Caco-2 (cell line): ENCODE data around the gene GHR. TPM values are rescaled to one million over a fixed set of nuclear protein-coding genes. Genes with fewer than 3 reads are reported as not detected.

Experiments
- BruUV-seq: library from RNA; stranded (reverse); fragments of 400-500 nt; replicated peaks from 2 replicates; lab custom pipeline; 2021; lab: Mats Ljungman, UMichigan
- CTCF ChIA-PET: fragments of 300-600 bp; sonication (Branson Sonifier 250); formaldehyde crosslinking; loops from one replicate; lab custom pipeline; 2022; ENCODE audit warnings: antibody characterized with exemption; lab: Charles Lee
- POLR2A ChIA-PET: fragments of 300-600 bp; sonication (Branson Sonifier 250); formaldehyde crosslinking; loops from one replicate; lab custom pipeline; 2022; ENCODE audit warnings: antibody characterized with exemption; lab: Charles Lee
- DNase-seq, 2 experiments: peaks; one replicate each; pipeline versions ENCODE4 v3.0.0 to v3.0.0-alpha.2; 2020 to 2022
- H3K27me3 ChIP-seq: replicated peaks from 2 replicates; pipeline ENCODE4 v1.6.0; 2011; ENCODE audit warnings: low read length; ENCODE audit not compliant: control insufficient read depth, insufficient read depth
- H3K36me3 ChIP-seq: 2 replicates; pipeline ENCODE4 v1.5.1; 2011; ENCODE audit warnings: low read length; ENCODE audit not compliant: control insufficient read depth, insufficient read depth
- H3K4me1 ChIP-seq: fragments of 250-450 bp; sonication (Bioruptor Pico); 2 replicates; pipeline ENCODE4 v1.5.1; 2020; ENCODE audit warnings: mild to moderate bottlenecking
- H3K4me3 ChIP-seq: 2 replicates; pipeline ENCODE4 v1.5.1; 2011; ENCODE audit warnings: low read depth, mild to moderate bottlenecking, control low read depth, low read length
- H3K9me3 ChIP-seq: fragments of 250-450 bp; sonication (Bioruptor Pico); 2 replicates; pipeline ENCODE4 v1.5.1; 2020; ENCODE audit warnings: mild to moderate bottlenecking, moderate library complexity
- H3K27ac Mint-ChIP-seq: one replicate; pipeline ENCODE4 v1.8.0; 2022; ENCODE audit warnings: mixed read lengths; ENCODE audit not compliant: unreplicated experiment
- H3K27me3 Mint-ChIP-seq: one replicate; pipeline ENCODE4 v1.8.0; 2022; ENCODE audit warnings: mixed read lengths; ENCODE audit not compliant: insufficient read depth, unreplicated experiment
- H3K36me3 Mint-ChIP-seq: one replicate; pipeline ENCODE4 v1.8.0; 2022; ENCODE audit warnings: mild to moderate bottlenecking, mixed read lengths; ENCODE audit not compliant: insufficient read depth, unreplicated experiment
- H3K4me1 Mint-ChIP-seq: one replicate; pipeline ENCODE4 v1.8.0; 2022; ENCODE audit warnings: low read depth, mixed read lengths; ENCODE audit not compliant: unreplicated experiment
- H3K4me3 Mint-ChIP-seq: one replicate; pipeline ENCODE4 v1.8.0; 2022; ENCODE audit warnings: mild to moderate bottlenecking, moderate library complexity, mixed read lengths; ENCODE audit not compliant: unreplicated experiment
- H3K9me3 Mint-ChIP-seq: one replicate; pipeline ENCODE4 v1.8.0; 2022; ENCODE audit warnings: mixed read lengths; ENCODE audit not compliant: unreplicated experiment
- CTCF ChIP-seq, 2 experiments: fragments of 200-600 bp in 1 of 2; IDR thresholded peaks; 1 replicate in 1 of 2; 2 replicates in 1 of 2; pipeline versions ENCODE4 v1.5.1 to v1.8.0; 2011 to 2022; ENCODE audit warnings: antibody characterized with exemption in 1 of 2, control low read depth in 1 of 2, inconsistent platforms in 1 of 2, low read depth in 1 of 2, low read length in 1 of 2, mild to moderate bottlenecking in 1 of 2, moderate library complexity in 1 of 2; ENCODE audit not compliant: insufficient read depth in 1 of 2, severe bottlenecking in 1 of 2, unreplicated experiment in 1 of 2
- intact Hi-C: fragments of 100-400 bp; cut with micrococcal nuclease; formaldehyde crosslinking; loops from one replicate; pipeline ENCODE4 v1.10.0; 2022; ENCODE audit not compliant: unreplicated experiment
- total RNA-seq: library from RNA; stranded (reverse); gene quantifications from 2 replicates; pipeline ENCODE4 v1.2.3, GENCODE V29; 2022

The GHR gene
- total RNA-seq, 1 experiment from 2014 or later = 0.54 TPM

GRCh38 chr5:42404366-42404765, 18.9 kb upstream of the GHR start:
- intact Hi-C loops = no loop called here
- no peak for DNase-seq
- ChIA-PET POLR2A (no interaction called here), CTCF (no interaction called here)
- Histone ChIP-seq H3K36me3 (no peaks in the 10 kb centered on the region), H3K4me1 (no peaks in the 10 kb centered on the region), H3K9me3 (no peaks in the 10 kb centered on the region), H3K27me3 (no peaks in the 10 kb centered on the region), H3K4me3 (no peak overlapping the region)
- TF ChIP-seq CTCF (IDR thresholded peaks at IDR 0.05; ENCODE audit: insufficient read depth in 1 of 2, low read depth in 1 of 2, low read length in 1 of 2, severe bottlenecking in 1 of 2, unreplicated experiment in 1 of 2) = no peak
- Mint-ChIP-seq H3K36me3 (no peaks in the 10 kb centered on the region), H3K27ac (no peak overlapping the region), H3K27me3 (no peaks in the 10 kb centered on the region), H3K9me3 (no peaks in the 10 kb centered on the region), H3K4me3 (no peak overlapping the region), H3K4me1 (no peaks in the 10 kb centered on the region)
- no TSS peak for BruUV-seq

- Mint-ChIP-seq H3K4me1 (no peaks in the 10 kb centered on the region), H3K36me3 (no peaks in the 10 kb centered on the region), H3K27me3 (no peaks in the 10 kb centered on the region), H3K9me3 (peaks cover 10% of the 10 kb centered on the region), H3K4me3 (no peak overlapping the region), H3K27ac (no peak overlapping the region)
- DNase-seq = no peak
- no peaks in the 10 kb centered on the region for H3K36me3 ChIP-seq
- H3K4me1 ChIP-seq = no peaks in the 10 kb centered on the region
- no peak for TF ChIP-seq CTCF (IDR thresholded peaks at IDR 0.05; ENCODE audit: insufficient read depth in 1 of 2, low read depth in 1 of 2, low read length in 1 of 2, severe bottlenecking in 1 of 2, unreplicated experiment in 1 of 2)
- POLR2A ChIA-PET = no interaction called here
- CTCF ChIA-PET = no interaction called here
- no TSS peak for BruUV-seq
- no peaks in the 10 kb centered on the region for H3K27me3 ChIP-seq
- intact Hi-C loops = no loop called here
- H3K4me3 ChIP-seq = no peak overlapping the region
- no peaks in the 10 kb centered on the region for H3K9me3 ChIP-seq
These were observed 3.9 kb upstream of the GHR start for GRCh38 chr5:42419294-42419693.

GRCh38 chr5:42422656-42423280, 471 bp upstream of the GHR start:
- H3K4me1 ChIP-seq = no peaks in the 10 kb centered on the region
- intact Hi-C loops = loop anchor here (1.0 to 5.0 kb wide), 4 partner anchors 95 to 467 kb away; no protein-coding TSS in a partner anchor
- no peaks in the 10 kb centered on the region for H3K9me3 Mint-ChIP-seq
- no peak overlapping the region for H3K27ac Mint-ChIP-seq
- no peak overlapping the region for H3K4me3 Mint-ChIP-seq
- H3K9me3 ChIP-seq = no peaks in the 10 kb centered on the region
- BruUV-seq = no TSS peak
- CTCF ChIA-PET = interaction anchor here (0.7 to 2.2 kb wide), 6 partner anchors 21 to 452 kb away, joined by 3 to 30 read pairs (median 4); no protein-coding TSS in a partner anchor
- no peaks in the 10 kb centered on the region for H3K36me3 ChIP-seq
- H3K27me3 ChIP-seq = no peaks in the 10 kb centered on the region
- no peaks in the 10 kb centered on the region for H3K4me1 Mint-ChIP-seq
- POLR2A ChIA-PET = no interaction called here
- TF ChIP-seq CTCF (IDR thresholded peaks at IDR 0.05; ENCODE audit: insufficient read depth in 1 of 2, low read depth in 1 of 2, low read length in 1 of 2, severe bottlenecking in 1 of 2, unreplicated experiment in 1 of 2) = no peak
- H3K36me3 Mint-ChIP-seq = no peaks in the 10 kb centered on the region
- no peaks in the 10 kb centered on the region for H3K27me3 Mint-ChIP-seq
- H3K4me3 ChIP-seq = peak overlapping the region; percentile 0; the same call in 1 of the 2 replicates
- no peak for DNase-seq
